ENCODE results near the gene COQ3. TPM values are rescaled to one million over a fixed set of nuclear protein-coding genes. Genes with fewer than 3 reads are reported as not detected.

COQ3 gene
- total RNA-seq, 1 experiment from 2014 or later, result 14.4 TPM

DNA sequence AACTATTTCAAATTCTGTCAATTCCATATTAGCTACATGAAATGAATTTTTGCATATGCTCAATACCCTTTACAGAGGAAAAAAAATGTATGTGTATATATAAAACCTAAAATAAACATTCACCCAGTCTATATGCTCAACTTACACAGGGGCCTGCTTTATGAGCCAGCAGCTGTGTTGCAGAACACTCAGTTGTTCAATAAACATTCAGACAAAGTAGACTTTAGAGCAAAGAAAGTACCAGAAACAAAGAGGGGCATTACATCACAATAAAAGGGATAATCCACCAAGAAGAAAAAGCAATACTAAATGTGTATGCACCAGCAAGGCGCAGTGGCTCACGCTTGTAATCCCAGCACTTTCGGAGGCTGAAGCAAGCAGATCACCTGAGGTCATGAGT is 9.5 kb downstream of the COQ3 start:
- H3K4me1 ChIP-seq (replicated peaks; ENCODE audit: insufficient read depth), result no peaks in the 10 kb centered on the region
- no peaks in the 10 kb centered on the region for H4K20me1 ChIP-seq (ENCODE audit: insufficient read depth)

DNA sequence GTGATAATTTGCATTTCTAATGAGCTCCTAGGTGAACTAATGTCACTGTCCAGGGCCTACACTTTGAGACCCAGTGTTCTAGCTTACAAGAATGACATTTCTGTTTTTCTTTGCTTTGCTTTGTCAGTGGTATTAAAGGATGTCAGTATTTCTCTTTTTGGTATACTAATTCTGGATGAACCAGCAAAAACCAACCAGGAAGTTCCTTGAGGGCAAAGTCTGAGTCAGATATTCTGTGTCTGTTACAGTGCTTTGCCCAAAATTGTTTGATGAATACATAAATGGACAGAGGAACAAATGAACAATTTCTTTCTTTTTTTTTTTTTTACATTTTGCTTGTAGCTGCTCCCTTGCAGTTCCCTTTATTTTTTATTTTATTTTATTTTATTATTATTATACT is 15.4 kb downstream of the COQ3 start:
- H3F3A ChIP-seq (ENCODE audit: insufficient read depth, low read depth), result no peaks in the 10 kb centered on the region
- H3K79me2 ChIP-seq (ENCODE audit: low read depth), result no peaks in the 10 kb centered on the region
- no peaks in the 10 kb centered on the region for H3K27me3 ChIP-seq (ENCODE audit: insufficient read depth, low read depth)
- H3K27ac ChIP-seq, result no peak overlapping the region
- H3K9me2 ChIP-seq (ENCODE audit: insufficient read depth), result no peaks in the 10 kb centered on the region
- no TSS peak for BruUV-seq (replicated peaks)
- no peak overlapping the region for H3K4me3 ChIP-seq
- DNase-seq, result no peak
- intact Hi-C loops (cut with micrococcal nuclease; ENCODE audit: unreplicated experiment), result no loop called here
- no peaks in the 10 kb centered on the region for H3K9me3 ChIP-seq (ENCODE audit: insufficient read depth, low read depth)
- H2AFZ ChIP-seq, result no peak overlapping the region
- no peaks in the 10 kb centered on the region for H3K36me3 ChIP-seq (ENCODE audit: low read depth)
- TF ChIP-seq EZH2 (IDR thresholded peaks at IDR 0.05; ENCODE audit: low read depth), result no peak
- TF ChIP-seq, protein P1, sequence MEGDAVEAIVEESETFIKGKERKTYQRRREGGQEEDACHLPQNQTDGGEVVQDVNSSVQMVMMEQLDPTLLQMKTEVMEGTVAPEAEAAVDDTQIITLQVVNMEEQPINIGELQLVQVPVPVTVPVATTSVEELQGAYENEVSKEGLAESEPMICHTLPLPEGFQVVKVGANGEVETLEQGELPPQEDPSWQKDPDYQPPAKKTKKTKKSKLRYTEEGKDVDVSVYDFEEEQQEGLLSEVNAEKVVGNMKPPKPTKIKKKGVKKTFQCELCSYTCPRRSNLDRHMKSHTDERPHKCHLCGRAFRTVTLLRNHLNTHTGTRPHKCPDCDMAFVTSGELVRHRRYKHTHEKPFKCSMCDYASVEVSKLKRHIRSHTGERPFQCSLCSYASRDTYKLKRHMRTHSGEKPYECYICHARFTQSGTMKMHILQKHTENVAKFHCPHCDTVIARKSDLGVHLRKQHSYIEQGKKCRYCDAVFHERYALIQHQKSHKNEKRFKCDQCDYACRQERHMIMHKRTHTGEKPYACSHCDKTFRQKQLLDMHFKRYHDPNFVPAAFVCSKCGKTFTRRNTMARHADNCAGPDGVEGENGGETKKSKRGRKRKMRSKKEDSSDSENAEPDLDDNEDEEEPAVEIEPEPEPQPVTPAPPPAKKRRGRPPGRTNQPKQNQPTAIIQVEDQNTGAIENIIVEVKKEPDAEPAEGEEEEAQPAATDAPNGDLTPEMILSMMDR (conservative IDR thresholded peaks at IDR 0.05), result no peak
- no peaks in the 10 kb centered on the region for H4K20me1 ChIP-seq (ENCODE audit: insufficient read depth)
- CTCF ChIA-PET, result no interaction called here
- POLR2A ChIA-PET (ENCODE audit: unreplicated experiment), result no interaction called here
- H3K4me1 ChIP-seq (replicated peaks; ENCODE audit: insufficient read depth), result no peaks in the 10 kb centered on the region
- H3K4me2 ChIP-seq, result no peak overlapping the region

More for the DNA sequence above, 9.5 kb downstream of the COQ3 start:
- Histone ChIP-seq H3K36me3 (ENCODE audit: low read depth) (no peaks in the 10 kb centered on the region), H3K9me3 (ENCODE audit: insufficient read depth, low read depth) (no peaks in the 10 kb centered on the region), H3K9me2 (ENCODE audit: insufficient read depth) (no peaks in the 10 kb centered on the region), H2AFZ (no peak overlapping the region), H3K4me3 (no peak overlapping the region), H3F3A (ENCODE audit: insufficient read depth, low read depth) (no peaks in the 10 kb centered on the region; the same call in 1 of the 2 replicates), H3K27ac (no peak overlapping the region), H3K79me2 (ENCODE audit: low read depth) (peaks cover 5% of the 10 kb centered on the region; the same call in 1 of the 2 replicates), H3K27me3 (ENCODE audit: insufficient read depth, low read depth) (no peaks in the 10 kb centered on the region), H3K4me2 (no peak overlapping the region)
- CTCF ChIA-PET, result no interaction called here
- no peak for DNase-seq
- no TSS peak for BruUV-seq (replicated peaks)
- intact Hi-C loops (cut with micrococcal nuclease; ENCODE audit: unreplicated experiment), result no loop called here
- POLR2A ChIA-PET (ENCODE audit: unreplicated experiment), result no interaction called here
- TF ChIP-seq, protein P1 (conservative IDR thresholded peaks at IDR 0.05), result no peak
- no peak for TF ChIP-seq EZH2 (IDR thresholded peaks at IDR 0.05; ENCODE audit: low read depth)

DNA sequence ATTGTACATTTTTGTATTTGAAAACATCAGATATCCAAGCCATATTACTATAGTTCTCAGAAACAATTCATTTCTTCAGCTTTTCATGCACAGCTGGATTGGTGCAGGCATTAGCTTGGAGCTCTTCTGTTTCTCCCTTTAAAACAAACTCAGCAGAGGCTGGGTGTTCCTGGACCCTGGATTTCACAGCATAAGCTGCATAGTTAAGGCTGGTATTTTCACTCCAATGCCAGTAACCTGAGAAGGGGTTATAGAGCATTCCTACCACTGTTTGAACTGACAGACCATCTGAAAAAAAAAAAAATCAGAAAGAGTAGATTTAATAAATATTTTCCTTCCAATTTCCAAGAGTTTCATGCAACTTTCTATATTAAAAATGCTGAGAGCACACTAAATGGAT is 24.5 kb downstream of the COQ3 start:
- ChIA-PET POLR2A (ENCODE audit: unreplicated experiment) (no interaction called here), CTCF (no interaction called here)
- no peak overlapping the region for H3K4me2 ChIP-seq
- no peaks in the 10 kb centered on the region for H4K20me1 ChIP-seq (ENCODE audit: insufficient read depth)
- H3K27me3 ChIP-seq (ENCODE audit: insufficient read depth, low read depth), result no peaks in the 10 kb centered on the region
- BruUV-seq (replicated peaks), result no TSS peak
- no peaks in the 10 kb centered on the region for H3K36me3 ChIP-seq (ENCODE audit: low read depth)
- no peaks in the 10 kb centered on the region for H3K9me2 ChIP-seq (ENCODE audit: insufficient read depth)
- H2AFZ ChIP-seq, result no peak overlapping the region
- no peaks in the 10 kb centered on the region for H3K9me3 ChIP-seq (ENCODE audit: insufficient read depth, low read depth)
- no peak overlapping the region for H3K27ac ChIP-seq
- no peaks in the 10 kb centered on the region for H3K79me2 ChIP-seq (ENCODE audit: low read depth)
- H3F3A ChIP-seq (ENCODE audit: insufficient read depth, low read depth), result no peaks in the 10 kb centered on the region
- H3K4me3 ChIP-seq, result no peak overlapping the region
- DNase-seq, result no peak
- H3K4me1 ChIP-seq (replicated peaks; ENCODE audit: insufficient read depth), result no peaks in the 10 kb centered on the region
- intact Hi-C loops (cut with micrococcal nuclease; ENCODE audit: unreplicated experiment), result no loop called here
- TF ChIP-seq, protein P1 (conservative IDR thresholded peaks at IDR 0.05), result no peak
- no peak for TF ChIP-seq EZH2 (IDR thresholded peaks at IDR 0.05; ENCODE audit: low read depth)

Measured in PC-9 (cell line).